ENCODE data around the gene GHRL. TPM values are rescaled to one million over a fixed set of nuclear protein-coding genes. Genes with fewer than 3 reads are reported as not detected.

Gene GHRL
- total RNA-seq, 1 donor from 2014 or later, result not detected

DNA sequence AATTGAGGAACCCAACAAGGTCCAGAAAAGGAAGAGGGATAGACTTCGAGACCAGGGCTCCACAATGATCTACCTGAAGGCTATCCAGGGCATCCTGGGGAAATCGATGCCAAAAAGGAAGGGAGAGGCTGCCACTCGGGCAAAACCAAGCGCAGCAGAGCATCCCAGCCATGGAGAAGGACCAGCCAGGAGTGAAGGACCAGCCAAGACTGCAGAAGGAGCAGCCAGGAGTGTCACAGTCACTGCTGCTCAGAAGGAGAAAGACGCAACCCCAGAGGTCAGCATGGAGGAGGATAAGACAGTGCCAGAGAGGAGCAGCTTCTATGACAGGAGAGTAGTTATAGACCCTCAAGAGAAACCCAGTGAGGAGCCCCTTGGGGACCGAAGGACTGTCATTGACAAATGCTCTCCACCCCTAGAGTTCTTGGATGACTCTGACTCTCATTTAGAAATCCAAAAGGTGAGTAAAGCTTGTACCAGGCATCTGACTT is 32.5 kb downstream of the GHRL start:
- TF ChIP-seq, protein P1, sequence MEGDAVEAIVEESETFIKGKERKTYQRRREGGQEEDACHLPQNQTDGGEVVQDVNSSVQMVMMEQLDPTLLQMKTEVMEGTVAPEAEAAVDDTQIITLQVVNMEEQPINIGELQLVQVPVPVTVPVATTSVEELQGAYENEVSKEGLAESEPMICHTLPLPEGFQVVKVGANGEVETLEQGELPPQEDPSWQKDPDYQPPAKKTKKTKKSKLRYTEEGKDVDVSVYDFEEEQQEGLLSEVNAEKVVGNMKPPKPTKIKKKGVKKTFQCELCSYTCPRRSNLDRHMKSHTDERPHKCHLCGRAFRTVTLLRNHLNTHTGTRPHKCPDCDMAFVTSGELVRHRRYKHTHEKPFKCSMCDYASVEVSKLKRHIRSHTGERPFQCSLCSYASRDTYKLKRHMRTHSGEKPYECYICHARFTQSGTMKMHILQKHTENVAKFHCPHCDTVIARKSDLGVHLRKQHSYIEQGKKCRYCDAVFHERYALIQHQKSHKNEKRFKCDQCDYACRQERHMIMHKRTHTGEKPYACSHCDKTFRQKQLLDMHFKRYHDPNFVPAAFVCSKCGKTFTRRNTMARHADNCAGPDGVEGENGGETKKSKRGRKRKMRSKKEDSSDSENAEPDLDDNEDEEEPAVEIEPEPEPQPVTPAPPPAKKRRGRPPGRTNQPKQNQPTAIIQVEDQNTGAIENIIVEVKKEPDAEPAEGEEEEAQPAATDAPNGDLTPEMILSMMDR (IDR thresholded peaks at IDR 0.05), result no peak
- Mint-ChIP-seq H3K4me3 (ENCODE audit: unreplicated experiment) (no peak overlapping the region), H3K36me3 (ENCODE audit: low read depth) (peaks cover 41% of the 10 kb centered on the region), H3K27ac (ENCODE audit: unreplicated experiment) (no peak overlapping the region), H3K4me1 (ENCODE audit: low read depth) (peaks cover 13% of the 10 kb centered on the region), H3K27me3 (ENCODE audit: low read depth) (no peaks in the 10 kb centered on the region), H3K9me3 (ENCODE audit: low read depth) (no peaks in the 10 kb centered on the region)
- DNase-seq (ENCODE audit: low spot score), result peak; percentile 28

- H3K4me1 Mint-ChIP-seq (ENCODE audit: low read depth), result peaks cover 13% of the 10 kb centered on the region
- DNase-seq (ENCODE audit: low spot score), result no peak
- no peak overlapping the region for H3K4me3 Mint-ChIP-seq (ENCODE audit: unreplicated experiment)
- no peaks in the 10 kb centered on the region for H3K9me3 Mint-ChIP-seq (ENCODE audit: low read depth)
- H3K27ac Mint-ChIP-seq (ENCODE audit: unreplicated experiment), result no peak overlapping the region
- H3K36me3 Mint-ChIP-seq (ENCODE audit: low read depth), result peaks cover 41% of the 10 kb centered on the region
- no peaks in the 10 kb centered on the region for H3K27me3 Mint-ChIP-seq (ENCODE audit: low read depth)
- TF ChIP-seq, protein P1 (IDR thresholded peaks at IDR 0.05), result no peak
Measured at GRCh38 chr3:10259798-10260197, 32.9 kb downstream of the GHRL start.

GRCh38 chr3:10259036-10259435 is 33.7 kb downstream of the GHRL start:
- Mint-ChIP-seq H3K27me3 (ENCODE audit: low read depth) (no peaks in the 10 kb centered on the region), H3K4me1 (ENCODE audit: low read depth) (peaks cover 14% of the 10 kb centered on the region), H3K4me3 (ENCODE audit: unreplicated experiment) (no peak overlapping the region), H3K36me3 (ENCODE audit: low read depth) (peaks cover 39% of the 10 kb centered on the region), H3K27ac (ENCODE audit: unreplicated experiment) (no peak overlapping the region), H3K9me3 (ENCODE audit: low read depth) (no peaks in the 10 kb centered on the region)
- DNase-seq (ENCODE audit: low spot score), result peak; percentile 46
- TF ChIP-seq, protein P1 (IDR thresholded peaks at IDR 0.05), result no peak

GRCh38 chr3:10255835-10256234 is 36.9 kb downstream of the GHRL start:
- TF ChIP-seq, protein P1 (IDR thresholded peaks at IDR 0.05), result no peak
- Mint-ChIP-seq H3K4me1 (ENCODE audit: low read depth) (peaks cover 13% of the 10 kb centered on the region), H3K4me3 (ENCODE audit: unreplicated experiment) (no peak overlapping the region), H3K27me3 (ENCODE audit: low read depth) (no peaks in the 10 kb centered on the region), H3K36me3 (ENCODE audit: low read depth) (peaks cover 32% of the 10 kb centered on the region), H3K27ac (ENCODE audit: unreplicated experiment) (no peak overlapping the region), H3K9me3 (ENCODE audit: low read depth) (no peaks in the 10 kb centered on the region)
- peak; percentile 9 for DNase-seq (ENCODE audit: low spot score)

- peaks cover 29% of the 10 kb centered on the region for H3K4me1 Mint-ChIP-seq (ENCODE audit: low read depth)
- no peak overlapping the region for H3K4me3 Mint-ChIP-seq (ENCODE audit: unreplicated experiment)
- H3K27ac Mint-ChIP-seq (ENCODE audit: unreplicated experiment), result no peak overlapping the region
- TF ChIP-seq, protein P1 (IDR thresholded peaks at IDR 0.05), result no peak
- H3K9me3 Mint-ChIP-seq (ENCODE audit: low read depth), result no peaks in the 10 kb centered on the region
- peak; percentile 42 for DNase-seq (ENCODE audit: low spot score)
- peaks cover 23% of the 10 kb centered on the region for H3K36me3 Mint-ChIP-seq (ENCODE audit: low read depth)
- no peaks in the 10 kb centered on the region for H3K27me3 Mint-ChIP-seq (ENCODE audit: low read depth)
Measured at GRCh38 chr3:10253731-10254130, 39.0 kb downstream of the GHRL start.

Data from chondrocyte (in vitro differentiated cells).